Measurements from ENCODE around the gene PTBP1. TPM values are rescaled to one million over a fixed set of nuclear protein-coding genes. Genes with fewer than 3 reads are reported as not detected.
"Not testable (repeated sequence)": the region's sequence is repeated elsewhere in the genome, so short reads cannot be mapped to it uniquely, and the experiment has no call there.

The PTBP1 gene
- total RNA-seq, 1 experiment from 2014 or later, result 174 TPM

DNA sequence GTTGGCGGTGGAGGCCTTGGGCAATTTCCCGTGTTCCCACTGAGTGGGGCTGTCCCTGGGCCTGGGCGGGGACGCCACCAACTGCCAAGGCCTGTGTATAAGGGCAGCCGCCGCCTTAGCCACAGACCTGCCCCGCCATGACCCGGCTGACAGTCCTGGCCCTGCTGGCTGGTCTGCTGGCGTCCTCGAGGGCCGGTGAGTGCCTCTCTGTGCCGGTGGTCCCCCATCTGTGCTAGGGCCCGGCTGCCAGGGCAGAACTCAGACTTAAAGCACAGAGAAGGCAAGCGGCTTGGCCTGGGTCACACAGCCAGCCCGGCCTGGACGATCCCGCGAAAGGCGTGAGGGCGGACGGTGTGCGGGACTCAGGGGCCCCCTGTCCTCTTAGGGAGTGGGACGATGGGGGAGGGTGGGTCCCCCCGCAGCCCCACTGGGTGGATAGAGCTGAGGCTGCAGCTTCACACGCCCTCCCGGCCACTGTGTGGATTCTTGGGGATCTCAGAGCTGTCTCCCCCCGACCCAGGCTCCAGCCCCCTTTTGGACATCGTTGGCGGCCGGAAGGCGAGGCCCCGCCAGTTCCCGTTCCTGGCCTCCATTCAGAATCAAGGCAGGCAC lies 30.6 kb downstream of the PTBP1 start, which contains the start of gene AZU1:
Gene AZU1, plus strand, starts transcription at position 128 of the 612 bp plus-strand sequence. Its CDS starts 10 bp downstream, at position 138.
- DNase-seq (ENCODE audit: low spot score), result peak; percentile 32

DNA sequence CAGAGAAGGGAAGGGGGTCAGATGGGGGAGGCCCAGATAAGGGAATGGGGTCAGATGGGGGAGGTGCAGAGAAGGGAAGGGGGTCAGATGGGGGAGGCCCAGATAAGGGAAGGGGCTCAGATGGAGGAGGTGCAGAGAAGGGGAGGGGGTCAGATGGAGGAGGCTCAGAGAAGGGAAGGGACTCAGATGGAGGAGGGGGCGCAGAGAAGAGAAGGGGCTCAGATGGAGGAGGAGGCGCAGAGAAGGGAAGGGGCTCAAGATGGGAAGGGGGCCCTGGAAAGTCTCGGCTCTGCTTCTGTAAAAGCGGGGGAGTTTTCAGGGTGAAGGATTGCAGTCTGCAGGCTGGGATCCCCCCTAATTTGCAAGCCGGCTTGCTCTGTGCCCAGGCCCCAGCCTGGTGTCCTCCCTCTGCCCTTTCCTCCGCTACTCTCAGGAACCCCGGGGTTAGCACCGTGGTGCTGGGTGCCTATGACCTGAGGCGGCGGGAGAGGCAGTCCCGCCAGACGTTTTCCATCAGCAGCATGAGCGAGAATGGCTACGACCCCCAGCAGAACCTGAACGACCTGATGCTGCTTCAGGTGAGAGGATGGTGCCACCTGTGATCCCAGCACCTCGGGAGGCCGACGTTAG lies 32.0 kb downstream of the PTBP1 start:
- no peak for DNase-seq (ENCODE audit: low spot score)

GRCh38 chr19:831407-832369 lies 34.4 kb downstream of the PTBP1 start:
- DNase-seq (ENCODE audit: low spot score), result no peak

GRCh38 chr19:834216-834615 lies 37.0 kb downstream of the PTBP1 start:
- no peak for DNase-seq (ENCODE audit: low spot score)

DNA sequence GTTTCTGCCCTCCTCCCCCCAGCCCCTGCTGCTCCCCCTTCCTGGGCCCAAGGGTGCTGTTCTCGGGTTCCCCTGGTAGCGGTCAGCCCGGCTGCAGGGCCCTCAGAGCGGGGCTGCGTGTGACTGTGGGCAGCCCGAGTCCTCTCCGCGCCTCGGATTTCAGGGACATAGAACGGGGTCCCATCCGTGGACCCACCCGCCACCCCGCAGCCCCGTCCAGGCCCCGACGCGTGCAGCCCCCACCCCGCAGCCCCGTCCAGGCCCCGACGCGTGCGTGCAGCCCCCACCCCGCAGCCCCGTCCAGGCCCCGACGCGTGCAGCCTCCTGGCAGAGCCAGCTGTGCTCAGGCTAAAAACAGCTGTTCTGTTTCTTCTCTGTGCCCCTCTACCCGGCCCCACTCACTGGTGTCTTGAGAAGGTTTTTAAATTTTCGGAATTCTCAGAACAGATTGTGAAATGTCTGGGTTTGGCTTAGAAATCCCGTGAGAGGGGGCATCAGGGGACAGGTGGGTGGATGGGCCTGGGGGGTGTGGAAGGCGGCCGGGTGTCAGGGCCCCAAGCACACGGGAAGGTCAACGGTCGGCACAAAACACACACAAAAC lies 38.1 kb downstream of the PTBP1 start:
- DNase-seq (ENCODE audit: low spot score), result no peak

GRCh38 chr19:840519-841206 lies 43.4 kb downstream of the PTBP1 start, which contains the start of gene PRTN3:
Gene PRTN3 (plus strand): TSS chr19:840999. CDS start chr19:841009, 10 bp downstream.
- DNase-seq (ENCODE audit: low spot score), result no peak

- not testable (repeated sequence) for DNase-seq (ENCODE audit: low spot score)
Measured at GRCh38 chr19:842802-843179, 45.5 kb downstream of the PTBP1 start.

- no peak for DNase-seq (ENCODE audit: low spot score)
Measured at GRCh38 chr19:843180-843835, 46.1 kb downstream of the PTBP1 start.

DNA sequence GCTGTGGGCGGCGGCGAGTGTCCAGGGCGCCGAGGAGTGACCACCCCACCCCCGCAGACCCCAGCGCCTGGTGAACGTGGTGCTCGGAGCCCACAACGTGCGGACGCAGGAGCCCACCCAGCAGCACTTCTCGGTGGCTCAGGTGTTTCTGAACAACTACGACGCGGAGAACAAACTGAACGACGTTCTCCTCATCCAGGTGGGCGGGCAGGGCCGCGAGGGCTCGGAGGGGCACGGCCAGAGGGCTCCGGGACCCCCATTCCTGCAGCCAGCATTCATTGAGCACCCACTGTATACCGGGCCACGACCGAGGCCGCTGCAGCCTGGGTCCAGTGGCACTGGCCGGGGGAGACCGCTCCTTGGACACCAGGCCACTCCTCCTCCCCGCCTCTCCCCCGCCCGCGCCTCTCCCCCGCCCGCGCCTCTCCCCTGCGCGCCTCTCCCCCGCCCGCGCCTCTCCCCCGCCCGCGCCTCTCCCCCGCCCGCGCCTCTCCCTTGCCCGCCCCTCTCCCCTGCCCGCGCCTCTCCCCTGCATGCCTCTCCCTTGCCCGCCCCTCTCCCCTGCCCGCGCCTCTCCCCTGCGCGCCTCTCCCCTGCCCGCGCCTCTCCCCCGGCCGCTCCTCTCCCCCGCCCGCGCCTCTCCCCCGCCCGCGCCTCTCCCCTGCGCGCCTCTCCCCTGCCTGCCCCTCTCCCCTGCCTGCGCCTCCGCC lies 46.7 kb downstream of the PTBP1 start:
- DNase-seq (ENCODE audit: low spot score), result no peak

- no peak for DNase-seq (ENCODE audit: low spot score)
Measured at GRCh38 chr19:844546-844971, 47.3 kb downstream of the PTBP1 start.

GRCh38 chr19:845707-846521 lies 48.7 kb downstream of the PTBP1 start:
- DNase-seq (ENCODE audit: low spot score), result no peak

DNA sequence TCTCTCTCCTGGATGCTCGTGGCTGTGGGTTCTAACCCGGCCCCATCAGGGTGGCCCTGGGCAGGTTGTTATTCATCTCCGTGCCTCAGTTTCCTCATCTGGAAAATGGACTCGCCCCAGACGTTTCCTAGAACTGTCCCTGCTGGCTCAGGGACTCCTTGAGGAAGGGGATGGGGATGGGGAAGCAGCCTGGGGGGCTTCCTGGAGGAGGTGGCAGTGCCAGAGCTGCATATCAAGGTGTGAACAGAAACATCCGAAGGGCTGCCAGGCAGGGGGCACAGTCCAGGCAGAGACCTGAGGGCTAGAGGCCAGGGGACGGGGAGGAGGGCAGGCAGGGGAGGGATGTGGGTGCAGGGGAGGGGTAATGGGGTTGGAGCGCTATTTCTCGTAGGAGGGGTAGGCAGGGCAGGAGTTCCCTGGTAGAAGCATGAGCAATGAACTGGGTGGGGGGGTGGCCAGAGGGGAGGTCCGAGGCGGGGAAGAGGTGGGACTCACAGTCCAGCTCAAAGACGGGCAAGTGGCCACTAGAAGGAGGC lies 51.2 kb downstream of the PTBP1 start:
- no peak for DNase-seq (ENCODE audit: low spot score)

GRCh38 chr19:849195-849594 lies 51.9 kb downstream of the PTBP1 start:
- DNase-seq (ENCODE audit: low spot score), result not testable (repeated sequence)

DNA sequence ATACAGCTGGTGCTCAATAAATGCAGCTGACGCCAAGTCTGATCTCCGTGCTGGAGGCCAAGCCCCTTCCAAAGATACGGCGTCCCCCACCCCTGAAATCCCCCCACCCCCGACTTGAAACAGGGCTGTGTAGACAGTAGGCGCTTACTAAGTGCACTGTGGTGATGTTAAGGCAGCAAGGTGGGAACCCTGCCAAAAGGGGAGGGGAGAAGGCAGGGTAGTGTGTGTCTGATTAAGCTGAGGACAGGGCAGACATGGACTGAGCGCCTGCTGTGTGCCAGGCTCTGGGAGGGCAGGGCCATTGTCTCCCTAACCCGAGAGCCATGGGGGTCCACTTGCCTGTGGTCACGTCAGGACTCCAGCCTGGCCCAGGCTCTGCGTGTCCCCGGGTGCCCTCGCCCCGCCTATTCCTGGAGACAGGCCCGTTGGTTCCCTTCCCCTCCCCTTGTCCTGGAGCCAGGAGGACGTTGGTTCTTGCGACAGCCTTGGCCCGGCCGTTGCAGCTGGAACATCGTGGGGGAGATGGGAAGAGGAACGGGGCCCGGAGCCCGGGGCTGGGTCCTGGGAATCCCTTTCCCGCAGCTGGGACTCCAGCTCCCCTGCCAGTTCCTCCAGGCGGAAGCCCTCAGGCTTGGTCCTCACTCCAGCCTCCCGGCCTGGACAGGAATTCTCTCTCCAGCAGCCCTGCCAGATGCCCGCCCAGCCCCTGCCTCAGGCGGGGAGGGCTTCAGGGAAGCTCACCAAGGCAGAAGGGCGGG lies 53.1 kb downstream of the PTBP1 start:
- DNase-seq (ENCODE audit: low spot score), result peak; percentile 88

DNA sequence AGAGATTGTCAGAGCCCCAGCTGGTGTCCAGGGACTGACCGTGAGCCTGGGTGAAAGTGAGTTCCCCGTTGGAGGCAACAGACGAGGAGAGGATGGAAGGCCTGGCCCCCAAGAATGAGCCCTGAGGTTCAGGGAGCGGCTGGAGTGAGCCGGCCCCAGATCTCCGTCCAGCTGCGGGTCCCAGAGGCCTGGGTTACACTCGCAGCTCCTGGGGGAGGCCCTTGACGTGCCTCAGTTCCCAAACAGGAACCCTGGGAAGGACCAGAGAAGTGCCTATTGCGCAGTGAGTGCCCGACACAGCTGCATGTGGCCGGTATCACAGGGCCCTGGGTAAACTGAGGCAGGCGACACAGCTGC lies 53.7 kb downstream of the PTBP1 start:
- no peak for DNase-seq (ENCODE audit: low spot score)

DNA sequence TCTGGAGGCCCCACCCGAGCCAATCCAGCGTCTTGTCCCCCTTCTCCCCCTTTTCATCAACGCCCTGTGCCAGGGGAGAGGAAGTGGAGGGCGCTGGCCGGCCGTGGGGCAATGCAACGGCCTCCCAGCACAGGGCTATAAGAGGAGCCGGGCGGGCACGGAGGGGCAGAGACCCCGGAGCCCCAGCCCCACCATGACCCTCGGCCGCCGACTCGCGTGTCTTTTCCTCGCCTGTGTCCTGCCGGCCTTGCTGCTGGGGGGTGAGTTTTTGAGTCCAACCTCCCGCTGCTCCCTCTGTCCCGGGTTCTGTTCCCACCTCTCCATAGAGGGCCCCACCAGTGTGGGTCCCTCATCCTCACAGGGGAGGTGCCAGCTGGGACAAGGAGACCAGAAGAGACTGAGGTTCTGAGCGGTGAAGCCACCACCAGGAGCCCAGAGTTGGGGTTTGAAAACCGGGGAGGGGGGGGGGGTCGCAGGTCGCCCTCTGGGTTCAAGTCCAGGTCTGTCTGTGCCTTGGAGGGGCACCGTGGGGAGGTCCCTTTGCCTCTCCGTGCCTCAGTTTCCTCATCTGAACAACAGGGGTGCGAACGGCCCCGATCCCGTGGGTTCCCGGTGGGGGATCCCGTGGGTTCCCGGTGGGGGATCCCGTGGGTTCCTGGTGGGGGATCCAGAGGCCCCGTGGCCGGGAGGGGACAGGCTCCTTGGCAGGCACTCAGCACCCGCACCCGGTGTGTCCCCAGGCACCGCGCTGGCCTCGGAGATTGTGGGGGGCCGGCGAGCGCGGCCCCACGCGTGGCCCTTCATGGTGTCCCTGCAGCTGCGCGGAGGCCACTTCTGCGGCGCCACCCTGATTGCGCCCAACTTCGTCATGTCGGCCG lies 55.1 kb downstream of the PTBP1 start, which contains the start of gene ELANE:
Gene ELANE, plus strand, starts transcription at position 168 of the 878 bp plus-strand sequence. Its CDS starts 26 bp downstream, at position 194.
- no peak for DNase-seq (ENCODE audit: low spot score)

DNA sequence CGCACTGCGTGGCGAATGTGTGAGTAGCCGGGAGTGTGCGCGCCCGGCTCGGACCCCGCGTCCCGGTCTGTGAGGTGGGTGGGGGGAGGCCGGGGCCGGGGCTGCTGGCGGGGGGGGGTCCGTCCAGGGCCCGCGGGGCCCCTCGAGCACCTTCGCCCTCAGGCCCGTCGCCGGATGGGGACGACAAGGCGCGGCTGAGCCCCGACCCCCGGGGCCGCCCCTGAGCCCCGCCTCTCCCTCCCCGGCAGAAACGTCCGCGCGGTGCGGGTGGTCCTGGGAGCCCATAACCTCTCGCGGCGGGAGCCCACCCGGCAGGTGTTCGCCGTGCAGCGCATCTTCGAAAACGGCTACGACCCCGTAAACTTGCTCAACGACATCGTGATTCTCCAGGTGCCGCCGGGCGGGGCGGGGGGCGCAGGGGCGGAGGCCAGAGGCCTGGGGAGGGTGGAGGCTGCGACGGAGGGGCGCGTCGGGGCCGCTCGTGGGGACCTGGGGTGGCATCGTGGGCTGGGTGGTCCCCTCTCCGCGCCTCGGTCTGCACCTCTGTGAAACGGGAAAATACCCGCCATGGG lies 55.8 kb downstream of the PTBP1 start:
- no peak for DNase-seq (ENCODE audit: low spot score)

Data from A172 (cell line).